PC-3 (cell line): ENCODE results near the gene PFDN4. TPM values are rescaled to one million over a fixed set of nuclear protein-coding genes. Genes with fewer than 3 reads are reported as not detected.

Experiments used
- total RNA-seq: library from RNA; depleted of rRNA; stranded (reverse); fragments of >200 nt; gene quantifications from 2 replicates; pipeline ENCODE4 v1.2.3, GENCODE V29; 2014; rRNA removed

The PFDN4 gene
- total RNA-seq, 1 experiment from 2014 or later, result 122 TPM

Other genes starting within 250 kb of the PFDN4 start
- 0.18 and 0.35 TPM in 2 replicates for gene BCAS1, start 137.5 kb upstream of the PFDN4 start, total RNA-seq
- 0.81 and 1.2 TPM in 2 replicates for gene CYP24A1, start 34.1 kb upstream of the PFDN4 start, total RNA-seq